Measurements from ENCODE around the gene STARD13. TPM values are rescaled to one million over a fixed set of nuclear protein-coding genes. Genes with fewer than 3 reads are reported as not detected.

The STARD13 gene
- total RNA-seq, 1 experiment from 2014 or later: 2.1 TPM

DNA sequence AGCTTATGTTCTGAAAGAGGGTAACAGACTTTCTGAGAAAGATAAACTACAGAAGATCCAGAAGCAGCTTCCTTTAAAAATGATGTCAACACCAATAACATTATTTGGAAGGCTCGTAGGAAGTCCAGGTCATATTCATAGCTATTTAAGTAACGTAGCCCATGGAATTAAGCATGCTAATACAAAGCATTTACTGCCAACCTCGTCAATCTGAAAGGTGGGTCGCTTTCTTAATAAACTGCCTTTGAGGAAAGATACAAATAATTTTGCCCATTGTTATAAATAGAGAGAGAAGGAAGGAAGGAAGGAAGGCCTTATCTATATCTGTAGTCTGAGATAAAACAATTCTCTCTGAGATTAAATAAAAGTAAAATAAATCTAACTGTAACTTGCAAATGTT, 80.3 kb downstream of the STARD13 start:
- peaks cover 11 to 19% of the 10 kb centered on the region in 2 experiments for H3K4me1 Mint-ChIP-seq
- H3K14ac ChIP-seq (ENCODE audit: insufficient read depth, low read length): no peak overlapping the region
- no peak overlapping the region for H3T11ph ChIP-seq (ENCODE audit: low read length)
- H2BK12ac ChIP-seq (ENCODE audit: insufficient read length, low read depth, low read length): no peak overlapping the region
- H2AK5ac ChIP-seq (ENCODE audit: insufficient read length, low read length): no peak overlapping the region
- H3K27ac ChIP-seq (ENCODE audit: insufficient read length, low read depth, low read length): no peak overlapping the region
- H2BK15ac ChIP-seq (ENCODE audit: low read depth, low read length): no peak overlapping the region
- no peak overlapping the region for H3K4me3 Mint-ChIP-seq
- no peaks in the 10 kb centered on the region; a peak in 1 of 7 replicates for H3K36me3 Mint-ChIP-seq (ENCODE audit: insufficient read depth in 1 of 3, low read depth in 3 of 3)
- H2BK120ac ChIP-seq (ENCODE audit: low read depth, low read length, poor library complexity, severe bottlenecking): no peak overlapping the region
- TF ChIP-seq, protein P1, sequence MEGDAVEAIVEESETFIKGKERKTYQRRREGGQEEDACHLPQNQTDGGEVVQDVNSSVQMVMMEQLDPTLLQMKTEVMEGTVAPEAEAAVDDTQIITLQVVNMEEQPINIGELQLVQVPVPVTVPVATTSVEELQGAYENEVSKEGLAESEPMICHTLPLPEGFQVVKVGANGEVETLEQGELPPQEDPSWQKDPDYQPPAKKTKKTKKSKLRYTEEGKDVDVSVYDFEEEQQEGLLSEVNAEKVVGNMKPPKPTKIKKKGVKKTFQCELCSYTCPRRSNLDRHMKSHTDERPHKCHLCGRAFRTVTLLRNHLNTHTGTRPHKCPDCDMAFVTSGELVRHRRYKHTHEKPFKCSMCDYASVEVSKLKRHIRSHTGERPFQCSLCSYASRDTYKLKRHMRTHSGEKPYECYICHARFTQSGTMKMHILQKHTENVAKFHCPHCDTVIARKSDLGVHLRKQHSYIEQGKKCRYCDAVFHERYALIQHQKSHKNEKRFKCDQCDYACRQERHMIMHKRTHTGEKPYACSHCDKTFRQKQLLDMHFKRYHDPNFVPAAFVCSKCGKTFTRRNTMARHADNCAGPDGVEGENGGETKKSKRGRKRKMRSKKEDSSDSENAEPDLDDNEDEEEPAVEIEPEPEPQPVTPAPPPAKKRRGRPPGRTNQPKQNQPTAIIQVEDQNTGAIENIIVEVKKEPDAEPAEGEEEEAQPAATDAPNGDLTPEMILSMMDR (conservative IDR thresholded peaks at IDR 0.05): no peak
- H4K8ac ChIP-seq (replicated peaks; ENCODE audit: insufficient read length, low read depth, low read length): no peak overlapping the region
- H3K4me1 ChIP-seq (ENCODE audit: insufficient read depth, low read length): no peaks in the 10 kb centered on the region
- H3K23ac ChIP-seq (ENCODE audit: insufficient read length, low read depth, low read length): no peak overlapping the region
- H3K79me2 ChIP-seq (ENCODE audit: insufficient read depth, low read length): no peaks in the 10 kb centered on the region
- H4K5ac ChIP-seq (ENCODE audit: insufficient read length, low read depth, low read length): no peak overlapping the region
- no peak overlapping the region for H4K91ac ChIP-seq (ENCODE audit: insufficient read length, low read depth, low read length)
- no peak overlapping the region for H2BK20ac ChIP-seq (ENCODE audit: low read depth, low read length, poor library complexity, severe bottlenecking)
- H3K4ac ChIP-seq (ENCODE audit: low read depth, low read length): no peak overlapping the region
- no CpG with 5 or more reads among the region's 4 CpGs for WGBS (ENCODE audit: extremely low coverage, insufficient read length, low lambda C conversion rate)
- no peak overlapping the region for H3K56ac ChIP-seq (ENCODE audit: insufficient read length, low read depth, low read length)
- H3K27me3 ChIP-seq (ENCODE audit: insufficient read depth, low read length): no peaks in the 10 kb centered on the region
- no peaks in the 10 kb centered on the region for H3K79me1 ChIP-seq (ENCODE audit: insufficient read depth, low read depth, low read length, poor library complexity, severe bottlenecking)
- H3K27ac Mint-ChIP-seq: no peak overlapping the region
- H2BK5ac ChIP-seq (ENCODE audit: insufficient read length, low read length): no peak overlapping the region
- no peak overlapping the region for H3K4me2 ChIP-seq (ENCODE audit: insufficient read depth, insufficient read length, low read length)
- H3K9me3 ChIP-seq (ENCODE audit: control insufficient read depth, low read depth, low read length): no peaks in the 10 kb centered on the region
- no peak for DNase-seq
- no peaks in the 10 kb centered on the region for H3K27me3 Mint-ChIP-seq (ENCODE audit: low read depth)
- H3K23me2 ChIP-seq (ENCODE audit: insufficient read length, low read depth, low read length, poor library complexity, severe bottlenecking): no peaks in the 10 kb centered on the region
- H3K9me3 Mint-ChIP-seq: no peaks in the 10 kb centered on the region
- no peaks in the 10 kb centered on the region for H4K20me1 ChIP-seq (ENCODE audit: control insufficient read depth, insufficient read depth, insufficient read length)
- no peak overlapping the region for H2AFZ ChIP-seq (ENCODE audit: low read length)
- H3K9ac ChIP-seq (ENCODE audit: extremely low read depth, insufficient read length, low read length): no peak overlapping the region
- H3K18ac ChIP-seq (ENCODE audit: insufficient read length, low read depth, low read length): no peak overlapping the region

All from H9 (cell line).